CD14-positive monocyte (primary cell): Measurements from ENCODE around the gene SLC34A3. TPM values are rescaled to one million over a fixed set of nuclear protein-coding genes. Genes with fewer than 3 reads are reported as not detected.
"Not testable (repeated sequence)": the region's sequence is repeated elsewhere in the genome, so short reads cannot be mapped to it uniquely, and the experiment has no call there.

Source experiments
- DNase-seq, 3 donors: peaks; one replicate each; pipeline ENCODE4 v3.0.0-alpha.2; 2011 to 2022
- H2AFZ ChIP-seq: 2 replicates; pipeline ENCODE4 v1.6.0; 2012; ENCODE audit warnings: mild to moderate bottlenecking, low read depth, low read length, inconsistent platforms; ENCODE audit not compliant: insufficient read depth, poor library complexity, severe bottlenecking
- H3K27ac ChIP-seq, 2 donors: 1 replicate in 1 of 2; 2 replicates in 1 of 2; pipeline ENCODE4 v1.5.1; 2012 to 2013; ENCODE audit warnings: low read length in 2 of 2, control low read depth in 1 of 2, inconsistent platforms in 1 of 2, low read depth in 1 of 2, mild to moderate bottlenecking in 1 of 2
- H3K27me3 ChIP-seq, 2 donors: one replicate each; pipeline versions ENCODE4 v1.6.0 to v1.6.1; 2011 to 2013; ENCODE audit warnings: low read length in 2 of 2; ENCODE audit not compliant: control insufficient read depth in 2 of 2, insufficient read depth in 2 of 2
- H3K36me3 ChIP-seq, 2 donors: replicated peaks in 1 of 2; 1 replicate in 1 of 2; 2 replicates in 1 of 2; pipeline versions ENCODE4 v1.5.1 to v1.6.1; 2012 to 2013; ENCODE audit warnings: low read length in 2 of 2, control low read depth in 1 of 2, inconsistent platforms in 1 of 2, mild to moderate bottlenecking in 1 of 2; ENCODE audit not compliant: insufficient read depth in 2 of 2, control insufficient read depth in 1 of 2
- H3K4me1 ChIP-seq, 2 donors: 1 replicate in 1 of 2; 2 replicates in 1 of 2; pipeline versions ENCODE4 v1.5.1 to v1.6.1; 2012 to 2013; ENCODE audit warnings: low read length in 2 of 2, control low read depth in 1 of 2, inconsistent platforms in 1 of 2, mild to moderate bottlenecking in 1 of 2, moderate library complexity in 1 of 2; ENCODE audit not compliant: insufficient read depth in 2 of 2, control insufficient read depth in 1 of 2
- H3K4me2 ChIP-seq: replicated peaks from 2 replicates; pipeline ENCODE3; 2012; ENCODE audit warnings: low read length, moderate library complexity, mild to moderate bottlenecking; ENCODE audit not compliant: poor library complexity, severe bottlenecking; ENCODE audit errors: extremely low read depth
- H3K4me3 ChIP-seq, 3 experiments: fragments of 200-600 bp in 1 of 3; sonication (generic) in 1 of 3; replicated peaks in 1 of 3; 1 replicate in 2 of 3; 2 replicates in 1 of 3; pipeline ENCODE4 v1.5.1; 2011 to 2013; ENCODE audit warnings: low read length in 3 of 3, mild to moderate bottlenecking in 3 of 3, control low read depth in 2 of 3, low read depth in 2 of 3, inconsistent platforms in 1 of 3, moderate library complexity in 1 of 3
- H3K79me2 ChIP-seq: 2 replicates; pipeline ENCODE4 v1.6.0; 2012; ENCODE audit warnings: mild to moderate bottlenecking, control low read depth, inconsistent platforms, low read length, moderate library complexity; ENCODE audit not compliant: insufficient read depth
- H3K9ac ChIP-seq: 2 replicates; pipeline ENCODE4 v1.6.0; 2017; ENCODE audit warnings: low read length, mild to moderate bottlenecking; ENCODE audit not compliant: insufficient read depth, poor library complexity, severe bottlenecking
- H3K9me3 ChIP-seq, 2 donors: replicated peaks in 1 of 2; 1 replicate in 1 of 2; 2 replicates in 1 of 2; pipeline versions ENCODE4 v1.5.1 to v1.6.1; 2012 to 2013; ENCODE audit warnings: low read length in 2 of 2, control low read depth in 1 of 2; ENCODE audit not compliant: control insufficient read depth in 1 of 2, insufficient read depth in 1 of 2
- H4K20me1 ChIP-seq: 2 replicates; pipeline ENCODE4 v1.6.0; 2012; ENCODE audit warnings: mild to moderate bottlenecking, low read length, control low read depth, moderate library complexity; ENCODE audit not compliant: insufficient read depth
- H3K27ac Mint-ChIP-seq, 7 donors: one replicate each; pipeline ENCODE4 v1.8.0; 2020; ENCODE audit warnings: mild to moderate bottlenecking in 7 of 7, mixed read lengths in 7 of 7, moderate library complexity in 6 of 7, inconsistent platforms in 2 of 7
- H3K27me3 Mint-ChIP-seq, 3 donors: one replicate each; pipeline ENCODE4 v1.8.0; 2021 to 2022; ENCODE audit warnings: low read depth in 3 of 3, mild to moderate bottlenecking in 3 of 3, mixed read lengths in 3 of 3, moderate library complexity in 3 of 3, inconsistent platforms in 1 of 3
- H3K36me3 Mint-ChIP-seq, 2 donors: one replicate each; pipeline ENCODE4 v1.8.0; 2020; ENCODE audit warnings: mixed read lengths in 2 of 2, inconsistent platforms in 1 of 2, mild to moderate bottlenecking in 1 of 2
- H3K4me1 Mint-ChIP-seq: one replicate; pipeline ENCODE4 v1.8.0; 2020; ENCODE audit warnings: mild to moderate bottlenecking, mixed read lengths
- H3K4me3 Mint-ChIP-seq, 2 donors: one replicate each; pipeline ENCODE4 v1.8.0; 2020; ENCODE audit warnings: mild to moderate bottlenecking in 2 of 2, mixed read lengths in 2 of 2, moderate library complexity in 1 of 2
- H3K9me3 Mint-ChIP-seq, 7 donors: one replicate each; pipeline ENCODE4 v1.8.0; 2020 to 2022; ENCODE audit warnings: mixed read lengths in 7 of 7, mild to moderate bottlenecking in 6 of 7, moderate library complexity in 6 of 7, inconsistent platforms in 2 of 7
- WGBS: methylation state at CpG from one replicate; pipeline ENCODE4 v1.1.5; 2013; ENCODE audit warnings: missing lambda C conversion rate; ENCODE audit not compliant: insufficient coverage; 5-methylcytosine and 5-hydroxymethylcytosine counted together
- intact Hi-C, 2 donors: fragments of 100-400 bp; cut with micrococcal nuclease; formaldehyde crosslinking; loops; one replicate each; pipeline versions ENCODE4 v1.15.0 to v1.15.1; 2023
- polyA plus RNA-seq, 3 donors: library from polyadenylated mRNA; depleted of rRNA in 1 of 3; unstranded in 2 of 3; stranded (reverse) in 1 of 3; fragments of 300-500 nt in 2 of 3; fragments of >200 nt in 1 of 3; fragmentation: Illumina TruSeq in 2 of 3; gene quantifications; 1 replicate in 2 of 3; 2 replicates in 1 of 3; pipeline ENCODE4 v1.2.3, GENCODE V29; 2012 to 2021
- TF ChIP-seq, protein P1 (sequence below): fragments of 200-600 bp; IDR thresholded peaks from one replicate; pipeline ENCODE4 v1.8.0; 2022; ENCODE audit warnings: antibody characterized with exemption, mild to moderate bottlenecking

SLC34A3 gene
- polyA plus RNA-seq, 3 donors: not detected

- intact Hi-C loops: loop anchor here in 1 of 2 donors (5.0 kb wide), 2 partner anchors 51 to 116 kb away; partner anchors contain the start of genes ANAPC2 and SSNA1
- TF ChIP-seq, protein P1, sequence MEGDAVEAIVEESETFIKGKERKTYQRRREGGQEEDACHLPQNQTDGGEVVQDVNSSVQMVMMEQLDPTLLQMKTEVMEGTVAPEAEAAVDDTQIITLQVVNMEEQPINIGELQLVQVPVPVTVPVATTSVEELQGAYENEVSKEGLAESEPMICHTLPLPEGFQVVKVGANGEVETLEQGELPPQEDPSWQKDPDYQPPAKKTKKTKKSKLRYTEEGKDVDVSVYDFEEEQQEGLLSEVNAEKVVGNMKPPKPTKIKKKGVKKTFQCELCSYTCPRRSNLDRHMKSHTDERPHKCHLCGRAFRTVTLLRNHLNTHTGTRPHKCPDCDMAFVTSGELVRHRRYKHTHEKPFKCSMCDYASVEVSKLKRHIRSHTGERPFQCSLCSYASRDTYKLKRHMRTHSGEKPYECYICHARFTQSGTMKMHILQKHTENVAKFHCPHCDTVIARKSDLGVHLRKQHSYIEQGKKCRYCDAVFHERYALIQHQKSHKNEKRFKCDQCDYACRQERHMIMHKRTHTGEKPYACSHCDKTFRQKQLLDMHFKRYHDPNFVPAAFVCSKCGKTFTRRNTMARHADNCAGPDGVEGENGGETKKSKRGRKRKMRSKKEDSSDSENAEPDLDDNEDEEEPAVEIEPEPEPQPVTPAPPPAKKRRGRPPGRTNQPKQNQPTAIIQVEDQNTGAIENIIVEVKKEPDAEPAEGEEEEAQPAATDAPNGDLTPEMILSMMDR: no peak
- no peak overlapping the region for H3K4me3 ChIP-seq
- H3K36me3 ChIP-seq: peaks cover 11% of the 10 kb centered on the region in 2 donors
- no peak for DNase-seq
- H3K4me2 ChIP-seq: no peak overlapping the region
- no peaks in the 10 kb centered on the region for H3K9me3 ChIP-seq
- H3K79me2 ChIP-seq: peaks cover 33% of the 10 kb centered on the region
- Mint-ChIP-seq H3K4me3 (no peak overlapping the region), H3K9me3 (peaks cover 0 to 3% (median 0%) of the 10 kb centered on the region in 7 donors), H3K27me3 (peaks cover 2 to 17% (median 8%) of the 10 kb centered on the region in 3 donors), H3K27ac (peak overlapping the region in 1 of 7 donors; percentile 33), H3K4me1 (peaks cover 33% of the 10 kb centered on the region), H3K36me3 (peaks cover 10% of the 10 kb centered on the region in 2 donors)
- no peak overlapping the region for H2AFZ ChIP-seq
- H4K20me1 ChIP-seq: peaks cover 15% of the 10 kb centered on the region
- H3K9ac ChIP-seq: no peak overlapping the region
- no peaks in the 10 kb centered on the region for H3K27me3 ChIP-seq
- WGBS: 87% methylated on average over 10 of the region's 13 CpGs
- H3K27ac ChIP-seq: no peak overlapping the region
- H3K4me1 ChIP-seq: peaks cover 44 to 52% of the 10 kb centered on the region in 2 donors
Observed at GRCh38 chr9:137237759-137238726, 7.3 kb downstream of the SLC34A3 start.

DNA sequence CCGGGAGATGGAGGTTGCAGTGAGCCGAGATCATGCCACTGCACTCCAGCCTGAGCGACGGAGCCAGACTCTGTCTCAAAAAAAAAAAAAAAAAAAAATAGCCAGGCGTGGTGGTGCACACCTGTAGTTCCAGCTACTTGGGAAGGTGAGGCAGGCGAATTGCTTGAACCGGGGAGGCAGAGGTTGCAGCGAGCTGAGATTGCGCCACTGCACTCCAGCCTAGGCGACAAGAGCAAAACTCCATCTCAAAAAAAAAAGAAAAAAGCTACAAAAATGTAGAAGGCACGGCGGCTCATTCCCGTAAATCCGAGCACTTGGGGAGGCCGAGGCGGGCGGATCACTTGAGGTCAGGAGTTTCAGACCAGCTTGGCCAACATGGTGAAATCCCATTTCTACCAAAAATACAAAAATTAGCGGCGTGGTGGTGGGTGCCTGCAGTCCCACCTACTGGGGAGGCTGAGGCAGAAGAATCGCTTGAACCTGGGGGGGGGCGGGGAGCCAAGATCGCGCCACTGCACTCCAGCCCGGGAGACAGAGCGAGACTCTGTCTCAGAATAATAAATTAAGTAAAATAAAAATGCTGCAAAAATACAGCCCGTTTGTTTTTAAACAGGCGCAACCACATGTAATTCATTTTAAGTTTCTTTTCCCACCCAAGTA, 9.0 kb downstream of the SLC34A3 start:
- intact Hi-C loops: loop anchor here (2.0 to 5.0 kb wide), 4 partner anchors 15 to 117 kb away; partner anchors contain the start of genes ANAPC2 (in 1 of the 2), NELFB (in 1 of the 2), SSNA1 (in 1 of the 2) and TPRN (in 1 of the 2)
- not testable (repeated sequence) for H3K9me3 ChIP-seq, H3K27me3 Mint-ChIP-seq, DNase-seq, H3K27me3 ChIP-seq, H3K9me3 Mint-ChIP-seq
- Mint-ChIP-seq H3K36me3 (peaks cover 15 to 18% of the 10 kb centered on the region in 2 donors), H3K4me1 (peaks cover 47% of the 10 kb centered on the region), H3K27ac (peak overlapping the region; percentile 6 to 84 (median 45)), H3K4me3 (peak overlapping the region; percentile 67 to 76)
- Histone ChIP-seq H2AFZ (peak overlapping the region; percentile 88), H3K36me3 (peaks cover 18 to 19% of the 10 kb centered on the region in 2 donors), H3K4me3 (peak overlapping the region; percentile 52 to 80 (median 59)), H4K20me1 (peaks cover 32% of the 10 kb centered on the region), H3K9ac (peak overlapping the region; percentile 74), H3K27ac (peak overlapping the region; percentile 38 to 82), H3K79me2 (peaks cover 34% of the 10 kb centered on the region), H3K4me1 (peaks cover 49 to 63% of the 10 kb centered on the region in 2 donors), H3K4me2 (peak overlapping the region; percentile 96)
- 76% methylated on average over 8 of the region's 27 CpGs for WGBS
